Bronchial epithelial cell (primary cell): ENCODE results near the gene SF3A1. TPM values are rescaled to one million over a fixed set of nuclear protein-coding genes. Genes with fewer than 3 reads are reported as not detected.
A peak's percentile ranks its signal among the peaks of the same experiment; 100 is the strongest.

Experiments used
- DNase-seq: peaks from one replicate; pipeline ENCODE4 v3.0.0-alpha.2; 2010; ENCODE audit warnings: low read depth
- FAIRE-seq: peaks from 2 replicates; lab custom pipeline; 2011; peaks lifted over from hg19 to GRCh38; lab: Jason Lieb, UNC
- H3K27me3 ChIP-seq: 2 replicates; pipeline ENCODE4 v1.5.1; 2011; ENCODE audit warnings: low read length; ENCODE audit not compliant: control insufficient read depth, insufficient read depth
- H3K36me3 ChIP-seq: 2 replicates; pipeline ENCODE4 v1.5.1; 2011; ENCODE audit warnings: low read length; ENCODE audit not compliant: control insufficient read depth, insufficient read depth
- H3K4me3 ChIP-seq: 2 replicates; pipeline ENCODE4 v1.5.1; 2011; ENCODE audit warnings: mild to moderate bottlenecking, low read depth, low read length, control low read depth
- CTCF ChIP-seq: IDR thresholded peaks from 2 replicates; pipeline ENCODE4 v1.5.1; 2011; ENCODE audit warnings: mild to moderate bottlenecking, moderate library complexity, low read length, control low read depth, inconsistent platforms; ENCODE audit not compliant: insufficient read depth, severe bottlenecking
- total RNA-seq: library from RNA; depleted of rRNA; stranded (reverse); fragments of >200 nt; gene quantifications from 2 replicates; pipeline ENCODE4 v1.2.1, GENCODE V29; 2014

SF3A1 gene
- total RNA-seq, 1 donor from 2014 or later, result 17.9 TPM

GRCh38 chr22:30334646-30335045, 22.0 kb downstream of the SF3A1 start:
- TF ChIP-seq CTCF, result no peak

GRCh38 chr22:30333707-30334087, 23.0 kb downstream of the SF3A1 start:
- Histone ChIP-seq H3K36me3 (peaks cover 34% of the 10 kb centered on the region), H3K27me3 (no peaks in the 10 kb centered on the region), H3K4me3 (no peak overlapping the region)
- no peak for FAIRE-seq
- DNase-seq, result no peak
- TF ChIP-seq CTCF, result no peak

More at GRCh38 chr22:30334646-30335045, 22.0 kb downstream of the SF3A1 start:
- Histone ChIP-seq H3K36me3 (peaks cover 39% of the 10 kb centered on the region), H3K27me3 (no peaks in the 10 kb centered on the region), H3K4me3 (no peak overlapping the region)
- DNase-seq, result no peak
- peak; percentile 62 for FAIRE-seq

GRCh38 chr22:30332994-30333706, 23.5 kb downstream of the SF3A1 start:
- H3K4me3 ChIP-seq, result no peak overlapping the region
- DNase-seq (no peak), FAIRE-seq (no peak)
- peaks cover 33% of the 10 kb centered on the region for H3K36me3 ChIP-seq
- no peak for TF ChIP-seq CTCF
- H3K27me3 ChIP-seq, result no peaks in the 10 kb centered on the region

- TF ChIP-seq CTCF, result no peak
- DNase-seq (no peak), FAIRE-seq (no peak)
- no peak overlapping the region for H3K4me3 ChIP-seq
- peaks cover 30% of the 10 kb centered on the region for H3K36me3 ChIP-seq
- no peaks in the 10 kb centered on the region for H3K27me3 ChIP-seq
These were observed 24.1 kb downstream of the SF3A1 start for GRCh38 chr22:30332551-30332950.

- no peak for DNase-seq
- peak; percentile 32 for FAIRE-seq
- H3K4me3 ChIP-seq, result no peak overlapping the region
- peaks cover 5% of the 10 kb centered on the region for H3K36me3 ChIP-seq
- H3K27me3 ChIP-seq, result no peaks in the 10 kb centered on the region
- no peak for TF ChIP-seq CTCF
These were observed 28.1 kb downstream of the SF3A1 start for GRCh38 chr22:30328466-30329049.

- peak; percentile 56 for DNase-seq
- Histone ChIP-seq H3K4me3 (no peak overlapping the region), H3K36me3 (peaks cover 2% of the 10 kb centered on the region), H3K27me3 (no peaks in the 10 kb centered on the region)
- FAIRE-seq, result no peak
- peak; percentile 49 for TF ChIP-seq CTCF
These were observed 28.8 kb downstream of the SF3A1 start for GRCh38 chr22:30327864-30328345.
